ENCODE data around the gene TACC2. TPM values are rescaled to one million over a fixed set of nuclear protein-coding genes. Genes with fewer than 3 reads are reported as not detected.

TACC2 gene
- total and polyA plus RNA-seq, 2 experiments from 2014 or later: 30.8 to 35.9 TPM

DNA sequence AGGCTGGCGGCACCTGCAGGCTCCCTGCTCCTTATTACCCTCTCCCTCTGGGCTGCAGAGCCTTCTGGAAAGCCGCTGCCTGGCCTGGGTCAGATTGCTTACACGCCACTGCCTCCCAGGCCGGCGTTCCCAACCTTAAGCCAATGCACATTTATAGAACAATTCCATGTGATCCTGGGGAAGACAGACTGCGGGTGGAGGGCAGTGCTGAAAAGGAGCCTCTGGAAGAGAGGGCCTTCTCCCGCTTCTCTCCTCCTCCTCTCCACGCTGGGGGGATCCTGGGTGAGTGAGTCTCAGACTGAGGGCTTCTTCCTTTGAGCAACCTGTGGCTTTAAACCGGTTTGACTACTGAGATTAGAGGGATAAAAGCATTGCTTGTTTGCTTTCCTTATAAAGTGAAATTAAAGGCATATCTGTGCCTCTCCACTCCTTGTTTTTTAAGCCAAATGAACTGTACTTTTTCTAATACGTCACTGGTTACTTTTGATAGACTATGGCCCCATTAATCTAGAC is 5.5 kb downstream of the TACC2 start (continued):
- TF ChIP-seq, protein P1, sequence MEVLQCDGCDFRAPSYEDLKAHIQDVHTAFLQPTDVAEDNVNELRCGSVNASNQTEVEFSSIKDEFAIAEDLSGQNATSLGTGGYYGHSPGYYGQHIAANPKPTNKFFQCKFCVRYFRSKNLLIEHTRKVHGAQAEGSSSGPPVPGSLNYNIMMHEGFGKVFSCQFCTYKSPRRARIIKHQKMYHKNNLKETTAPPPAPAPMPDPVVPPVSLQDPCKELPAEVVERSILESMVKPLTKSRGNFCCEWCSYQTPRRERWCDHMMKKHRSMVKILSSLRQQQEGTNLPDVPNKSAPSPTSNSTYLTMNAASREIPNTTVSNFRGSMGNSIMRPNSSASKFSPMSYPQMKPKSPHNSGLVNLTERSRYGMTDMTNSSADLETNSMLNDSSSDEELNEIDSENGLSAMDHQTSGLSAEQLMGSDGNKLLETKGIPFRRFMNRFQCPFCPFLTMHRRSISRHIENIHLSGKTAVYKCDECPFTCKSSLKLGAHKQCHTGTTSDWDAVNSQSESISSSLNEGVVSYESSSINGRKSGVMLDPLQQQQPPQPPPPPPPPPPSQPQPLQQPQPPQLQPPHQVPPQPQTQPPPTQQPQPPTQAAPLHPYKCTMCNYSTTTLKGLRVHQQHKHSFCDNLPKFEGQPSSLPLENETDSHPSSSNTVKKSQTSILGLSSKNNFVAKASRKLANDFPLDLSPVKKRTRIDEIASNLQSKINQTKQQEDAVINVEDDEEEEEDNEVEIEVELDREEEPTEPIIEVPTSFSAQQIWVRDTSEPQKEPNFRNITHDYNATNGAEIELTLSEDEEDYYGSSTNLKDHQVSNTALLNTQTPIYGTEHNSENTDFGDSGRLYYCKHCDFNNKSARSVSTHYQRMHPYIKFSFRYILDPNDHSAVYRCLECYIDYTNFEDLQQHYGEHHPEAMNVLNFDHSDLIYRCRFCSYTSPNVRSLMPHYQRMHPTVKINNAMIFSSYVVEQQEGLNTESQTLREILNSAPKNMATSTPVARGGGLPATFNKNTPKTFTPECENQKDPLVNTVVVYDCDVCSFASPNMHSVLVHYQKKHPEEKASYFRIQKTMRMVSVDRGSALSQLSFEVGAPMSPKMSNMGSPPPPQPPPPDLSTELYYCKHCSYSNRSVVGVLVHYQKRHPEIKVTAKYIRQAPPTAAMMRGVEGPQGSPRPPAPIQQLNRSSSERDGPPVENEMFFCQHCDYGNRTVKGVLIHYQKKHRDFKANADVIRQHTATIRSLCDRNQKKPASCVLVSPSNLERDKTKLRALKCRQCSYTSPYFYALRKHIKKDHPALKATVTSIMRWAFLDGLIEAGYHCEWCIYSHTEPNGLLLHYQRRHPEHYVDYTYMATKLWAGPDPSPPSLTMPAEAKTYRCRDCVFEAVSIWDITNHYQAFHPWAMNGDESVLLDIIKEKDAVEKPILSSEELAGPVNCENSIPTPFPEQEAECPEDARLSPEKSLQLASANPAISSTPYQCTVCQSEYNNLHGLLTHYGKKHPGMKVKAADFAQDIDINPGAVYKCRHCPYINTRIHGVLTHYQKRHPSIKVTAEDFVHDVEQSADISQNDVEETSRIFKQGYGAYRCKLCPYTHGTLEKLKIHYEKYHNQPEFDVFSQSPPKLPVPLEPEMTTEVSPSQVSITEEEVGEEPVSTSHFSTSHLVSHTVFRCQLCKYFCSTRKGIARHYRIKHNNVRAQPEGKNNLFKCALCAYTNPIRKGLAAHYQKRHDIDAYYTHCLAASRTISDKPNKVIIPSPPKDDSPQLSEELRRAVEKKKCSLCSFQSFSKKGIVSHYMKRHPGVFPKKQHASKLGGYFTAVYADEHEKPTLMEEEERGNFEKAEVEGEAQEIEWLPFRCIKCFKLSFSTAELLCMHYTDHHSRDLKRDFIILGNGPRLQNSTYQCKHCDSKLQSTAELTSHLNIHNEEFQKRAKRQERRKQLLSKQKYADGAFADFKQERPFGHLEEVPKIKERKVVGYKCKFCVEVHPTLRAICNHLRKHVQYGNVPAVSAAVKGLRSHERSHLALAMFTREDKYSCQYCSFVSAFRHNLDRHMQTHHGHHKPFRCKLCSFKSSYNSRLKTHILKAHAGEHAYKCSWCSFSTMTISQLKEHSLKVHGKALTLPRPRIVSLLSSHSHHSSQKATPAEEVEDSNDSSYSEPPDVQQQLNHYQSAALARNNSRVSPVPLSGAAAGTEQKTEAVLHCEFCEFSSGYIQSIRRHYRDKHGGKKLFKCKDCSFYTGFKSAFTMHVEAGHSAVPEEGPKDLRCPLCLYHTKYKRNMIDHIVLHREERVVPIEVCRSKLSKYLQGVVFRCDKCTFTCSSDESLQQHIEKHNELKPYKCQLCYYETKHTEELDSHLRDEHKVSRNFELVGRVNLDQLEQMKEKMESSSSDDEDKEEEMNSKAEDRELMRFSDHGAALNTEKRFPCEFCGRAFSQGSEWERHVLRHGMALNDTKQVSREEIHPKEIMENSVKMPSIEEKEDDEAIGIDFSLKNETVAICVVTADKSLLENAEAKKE (CRISPR knock-in tag; IDR thresholded peaks at IDR 0.05): no peak
- TF ChIP-seq STAT1 (IDR thresholded peaks at IDR 0.05; ENCODE audit: unreplicated experiment): no peak

DNA sequence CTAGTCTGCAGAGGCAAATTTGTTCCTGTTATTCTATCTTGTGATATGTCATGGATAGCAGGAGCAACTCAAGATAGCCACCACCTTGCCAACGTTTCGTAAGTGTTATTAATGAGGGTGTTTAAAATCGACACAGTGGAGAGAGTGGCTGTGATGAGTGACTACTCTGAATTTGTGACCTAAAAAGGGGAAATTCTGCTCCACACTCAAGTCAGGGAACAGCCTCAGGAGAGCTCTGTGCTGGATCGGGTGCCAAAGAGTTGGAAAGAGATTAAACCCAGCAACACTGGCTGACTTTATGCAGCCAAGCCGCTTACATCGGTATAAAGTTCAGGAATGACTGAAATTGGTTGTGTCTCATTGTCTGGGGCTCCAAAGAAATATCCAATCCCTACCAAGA is 9.5 kb downstream of the TACC2 start:
- Histone ChIP-seq H3K27me3 (ENCODE audit: insufficient read depth) (no peaks in the 10 kb centered on the region), H3K9me2 (ENCODE audit: insufficient read depth) (0 out of 2 replicates have a peak, but pooled peaks cover 3% of the 10 kb centered on the region), H3K27ac (ENCODE audit: low read depth) (no peak overlapping the region), H4K20me1 (replicated peaks; ENCODE audit: insufficient read depth) (no peaks in the 10 kb centered on the region), H3K36me3 (ENCODE audit: insufficient read depth) (no peaks in the 10 kb centered on the region), H3K4me2 (no peak overlapping the region), H3K79me2 (replicated peaks; ENCODE audit: insufficient read depth) (no peaks in the 10 kb centered on the region), H2AFZ (0 out of 2 replicates have a peak overlapping the region, but pooled peaks have one; percentile 32), H3K4me1 (ENCODE audit: insufficient read depth) (peaks cover 11% of the 10 kb centered on the region), H3F3A (replicated peaks; ENCODE audit: low read depth) (no peaks in the 10 kb centered on the region), H3K4me3 (no peak overlapping the region)
- H3K4me3 Mint-ChIP-seq: no peak overlapping the region
- no peak overlapping the region for H3K27ac Mint-ChIP-seq
- no peak for ATAC-seq
- no peak for DNase-seq (ENCODE audit: low spot score)
- peaks cover 14% of the 10 kb centered on the region; the same call in 2 of the 3 replicates for H3K36me3 Mint-ChIP-seq (ENCODE audit: low read depth)
- peaks cover 3% of the 10 kb centered on the region for H3K27me3 Mint-ChIP-seq (ENCODE audit: insufficient read depth, low read depth, poor library complexity)
- peaks cover 24% of the 10 kb centered on the region; the same call in 2 of the 3 replicates for H3K4me1 Mint-ChIP-seq
- peaks cover 25% of the 10 kb centered on the region for H3K9me3 Mint-ChIP-seq
- TF ChIP-seq, protein P2, sequence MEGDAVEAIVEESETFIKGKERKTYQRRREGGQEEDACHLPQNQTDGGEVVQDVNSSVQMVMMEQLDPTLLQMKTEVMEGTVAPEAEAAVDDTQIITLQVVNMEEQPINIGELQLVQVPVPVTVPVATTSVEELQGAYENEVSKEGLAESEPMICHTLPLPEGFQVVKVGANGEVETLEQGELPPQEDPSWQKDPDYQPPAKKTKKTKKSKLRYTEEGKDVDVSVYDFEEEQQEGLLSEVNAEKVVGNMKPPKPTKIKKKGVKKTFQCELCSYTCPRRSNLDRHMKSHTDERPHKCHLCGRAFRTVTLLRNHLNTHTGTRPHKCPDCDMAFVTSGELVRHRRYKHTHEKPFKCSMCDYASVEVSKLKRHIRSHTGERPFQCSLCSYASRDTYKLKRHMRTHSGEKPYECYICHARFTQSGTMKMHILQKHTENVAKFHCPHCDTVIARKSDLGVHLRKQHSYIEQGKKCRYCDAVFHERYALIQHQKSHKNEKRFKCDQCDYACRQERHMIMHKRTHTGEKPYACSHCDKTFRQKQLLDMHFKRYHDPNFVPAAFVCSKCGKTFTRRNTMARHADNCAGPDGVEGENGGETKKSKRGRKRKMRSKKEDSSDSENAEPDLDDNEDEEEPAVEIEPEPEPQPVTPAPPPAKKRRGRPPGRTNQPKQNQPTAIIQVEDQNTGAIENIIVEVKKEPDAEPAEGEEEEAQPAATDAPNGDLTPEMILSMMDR (conservative IDR thresholded peaks at IDR 0.05; ENCODE audit: low read depth in 2 of 2): no peak
- TF ChIP-seq, protein P1 (CRISPR knock-in tag; IDR thresholded peaks at IDR 0.05): no peak
- no peak for TF ChIP-seq EZH2 (IDR thresholded peaks at IDR 0.05; ENCODE audit: low read depth, unreplicated experiment)
